GM23338 (cell line): ENCODE measurements around the gene UTS2R. TPM values are rescaled to one million over a fixed set of nuclear protein-coding genes. Genes with fewer than 3 reads are reported as not detected.

Source experiments
- ATAC-seq: fragments of 200-7000 bp; cut with Tn5 transposase; 3 replicates; pipeline ENCODE4 v1.9.1; 2020
- DNase-seq: peaks from one replicate; pipeline ENCODE4 v3.0.0-alpha.2; 2015; ENCODE audit warnings: low spot score
- H2AFZ ChIP-seq: fragments of 200-600 bp; sonication (generic); 2 replicates; pipeline ENCODE4 v1.8.0; 2016; ENCODE audit warnings: antibody characterized with exemption, mild to moderate bottlenecking, moderate library complexity
- H3F3A ChIP-seq: fragments of 200-600 bp; sonication (generic); replicated peaks from 2 replicates; pipeline ENCODE4 v1.8.0; 2017; ENCODE audit warnings: antibody characterized with exemption, mixed run types, low read depth
- H3K27ac ChIP-seq: fragments of 200-600 bp; sonication (generic); 2 replicates; pipeline ENCODE4 v1.6.1; 2016; ENCODE audit warnings: low read depth
- H3K27me3 ChIP-seq: fragments of 200-600 bp; sonication (generic); 2 replicates; pipeline ENCODE4 v1.8.0; 2016; ENCODE audit warnings: mild to moderate bottlenecking, mixed run types, moderate library complexity; ENCODE audit not compliant: insufficient read depth
- H3K36me3 ChIP-seq: fragments of 200-600 bp; sonication (generic); 2 replicates; pipeline ENCODE4 v1.8.0; 2016; ENCODE audit warnings: mild to moderate bottlenecking; ENCODE audit not compliant: insufficient read depth
- H3K4me1 ChIP-seq: fragments of 200-600 bp; sonication (generic); 2 replicates; pipeline ENCODE4 v1.8.0; 2016; ENCODE audit warnings: mild to moderate bottlenecking, moderate library complexity; ENCODE audit not compliant: insufficient read depth
- H3K4me2 ChIP-seq: fragments of 200-600 bp; sonication (generic); 2 replicates; pipeline ENCODE4 v1.7.1; 2017; ENCODE audit warnings: mixed run types
- H3K4me3 ChIP-seq: fragments of 200-600 bp; sonication (generic); 2 replicates; pipeline ENCODE4 v1.6.1; 2016; ENCODE audit warnings: mixed run types
- H3K79me2 ChIP-seq: fragments of 200-600 bp; sonication (generic); replicated peaks from 2 replicates; pipeline ENCODE4 v1.8.0; 2017; ENCODE audit warnings: mild to moderate bottlenecking; ENCODE audit not compliant: insufficient read depth
- H3K9me2 ChIP-seq: fragments of 200-600 bp; sonication (generic); 2 replicates; pipeline ENCODE4 v1.8.0; 2017; ENCODE audit not compliant: insufficient read depth
- H4K20me1 ChIP-seq: fragments of 200-600 bp; sonication (generic); replicated peaks from 2 replicates; pipeline ENCODE4 v1.8.0; 2017; ENCODE audit warnings: mild to moderate bottlenecking; ENCODE audit not compliant: insufficient read depth
- H3K27ac Mint-ChIP-seq: 2 replicates; pipeline ENCODE4 v1.8.0; 2020; ENCODE audit warnings: inconsistent platforms, mild to moderate bottlenecking, moderate library complexity, mixed read lengths
- H3K27me3 Mint-ChIP-seq: 3 replicates; pipeline ENCODE4 v1.8.0; 2022; ENCODE audit warnings: low read depth, mild to moderate bottlenecking, moderate library complexity, mixed read lengths, inconsistent platforms; ENCODE audit not compliant: insufficient read depth, poor library complexity
- H3K36me3 Mint-ChIP-seq: 3 replicates; pipeline ENCODE4 v1.8.0; 2021; ENCODE audit warnings: low read depth, mild to moderate bottlenecking, inconsistent platforms, moderate library complexity, mixed read lengths
- H3K4me1 Mint-ChIP-seq: 3 replicates; pipeline ENCODE4 v1.8.0; 2020; ENCODE audit warnings: mild to moderate bottlenecking, inconsistent platforms, mixed read lengths
- H3K4me3 Mint-ChIP-seq: 3 replicates; pipeline ENCODE4 v1.8.0; 2021; ENCODE audit warnings: moderate library complexity, mild to moderate bottlenecking, inconsistent platforms, mixed read lengths
- H3K9me3 Mint-ChIP-seq: 3 replicates; pipeline ENCODE4 v1.8.0; 2020; ENCODE audit warnings: moderate library complexity, mild to moderate bottlenecking, inconsistent platforms, mixed read lengths
- CREB1 ChIP-seq: fragments of 250-450 bp; sonication (Bioruptor Pico); IDR thresholded peaks from 2 replicates; pipeline ENCODE4 v1.5.0; 2020; ENCODE audit warnings: low read depth, mild to moderate bottlenecking, moderate library complexity
- POLR2AphosphoS5 ChIP-seq: IDR thresholded peaks from 2 replicates; pipeline ENCODE4 v1.6.1; 2016; ENCODE audit warnings: antibody characterized with exemption, low read depth
- REST ChIP-seq: IDR thresholded peaks from one replicate; pipeline ENCODE4 v1.6.1; 2018; ENCODE audit warnings: antibody characterized with exemption; ENCODE audit not compliant: unreplicated experiment
- STAT1 ChIP-seq: IDR thresholded peaks from one replicate; pipeline ENCODE4 v1.6.1; 2016; ENCODE audit warnings: antibody characterized with exemption; ENCODE audit not compliant: unreplicated experiment
- polyA plus RNA-seq: library from polyadenylated mRNA; unstranded; fragments of >200 nt; fragmentation: Nextera tagmentation; extraction: Ambion mirVana; gene quantifications from 2 replicates; pipeline ENCODE4 v1.2.1, GENCODE V29; 2016
- total RNA-seq: library from RNA; depleted of rRNA; stranded (reverse); fragments of >200 nt; shearing (Covaris generic); gene quantifications from 2 replicates; pipeline ENCODE4 v1.2.3, GENCODE V29; 2014
- TF ChIP-seq, protein P1 (sequence below), 2 experiments: fragments of 200-600 bp in 1 of 2; sonication (generic) in 1 of 2; conservative IDR thresholded peaks; 2 replicates each; pipeline versions ENCODE4 v1.5.1 to v1.6.1; 2016 to 2017; ENCODE audit warnings: antibody characterized with exemption in 2 of 2, low read depth in 2 of 2, mild to moderate bottlenecking in 2 of 2, moderate library complexity in 1 of 2
- TF ChIP-seq, protein P2 (sequence below): IDR thresholded peaks from 2 replicates; pipeline ENCODE4 v1.6.1; 2016; ENCODE audit warnings: antibody characterized with exemption
- TF ChIP-seq, protein P3 (sequence below): fragments of 250-450 bp; sonication (Bioruptor Pico); IDR thresholded peaks from 2 replicates; pipeline ENCODE4 v1.5.0; 2020; ENCODE audit warnings: mild to moderate bottlenecking, moderate library complexity

The UTS2R gene
- total and polyA plus RNA-seq, 2 experiments from 2014 or later: 0.49 TPM; not detected in 1

- TF ChIP-seq, protein P1, sequence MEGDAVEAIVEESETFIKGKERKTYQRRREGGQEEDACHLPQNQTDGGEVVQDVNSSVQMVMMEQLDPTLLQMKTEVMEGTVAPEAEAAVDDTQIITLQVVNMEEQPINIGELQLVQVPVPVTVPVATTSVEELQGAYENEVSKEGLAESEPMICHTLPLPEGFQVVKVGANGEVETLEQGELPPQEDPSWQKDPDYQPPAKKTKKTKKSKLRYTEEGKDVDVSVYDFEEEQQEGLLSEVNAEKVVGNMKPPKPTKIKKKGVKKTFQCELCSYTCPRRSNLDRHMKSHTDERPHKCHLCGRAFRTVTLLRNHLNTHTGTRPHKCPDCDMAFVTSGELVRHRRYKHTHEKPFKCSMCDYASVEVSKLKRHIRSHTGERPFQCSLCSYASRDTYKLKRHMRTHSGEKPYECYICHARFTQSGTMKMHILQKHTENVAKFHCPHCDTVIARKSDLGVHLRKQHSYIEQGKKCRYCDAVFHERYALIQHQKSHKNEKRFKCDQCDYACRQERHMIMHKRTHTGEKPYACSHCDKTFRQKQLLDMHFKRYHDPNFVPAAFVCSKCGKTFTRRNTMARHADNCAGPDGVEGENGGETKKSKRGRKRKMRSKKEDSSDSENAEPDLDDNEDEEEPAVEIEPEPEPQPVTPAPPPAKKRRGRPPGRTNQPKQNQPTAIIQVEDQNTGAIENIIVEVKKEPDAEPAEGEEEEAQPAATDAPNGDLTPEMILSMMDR (conservative IDR thresholded peaks at IDR 0.05; ENCODE audit: low read depth in 2 of 2): no peak
- TF ChIP-seq, protein P2, sequence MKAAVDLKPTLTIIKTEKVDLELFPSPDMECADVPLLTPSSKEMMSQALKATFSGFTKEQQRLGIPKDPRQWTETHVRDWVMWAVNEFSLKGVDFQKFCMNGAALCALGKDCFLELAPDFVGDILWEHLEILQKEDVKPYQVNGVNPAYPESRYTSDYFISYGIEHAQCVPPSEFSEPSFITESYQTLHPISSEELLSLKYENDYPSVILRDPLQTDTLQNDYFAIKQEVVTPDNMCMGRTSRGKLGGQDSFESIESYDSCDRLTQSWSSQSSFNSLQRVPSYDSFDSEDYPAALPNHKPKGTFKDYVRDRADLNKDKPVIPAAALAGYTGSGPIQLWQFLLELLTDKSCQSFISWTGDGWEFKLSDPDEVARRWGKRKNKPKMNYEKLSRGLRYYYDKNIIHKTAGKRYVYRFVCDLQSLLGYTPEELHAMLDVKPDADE: no peak
- TF ChIP-seq POLR2AphosphoS5: no peak
- TF ChIP-seq STAT1: no peak
- no peak for TF ChIP-seq REST
Measured at GRCh38 chr17:82392209-82392920, 20.8 kb downstream of the UTS2R start (continued).

- ATAC-seq (no peak), DNase-seq (no peak)
- no peaks in the 10 kb centered on the region for H3K4me1 Mint-ChIP-seq
- no peak overlapping the region for H3K4me3 Mint-ChIP-seq
- Histone ChIP-seq H3K4me2 (no peak overlapping the region), H3K36me3 (no peaks in the 10 kb centered on the region), H3K79me2 (no peaks in the 10 kb centered on the region), H3K27me3 (no peaks in the 10 kb centered on the region), H4K20me1 (no peaks in the 10 kb centered on the region; the same call in 1 of the 2 replicates), H3K9me2 (no peaks in the 10 kb centered on the region), H3K4me3 (no peak overlapping the region), H2AFZ (no peak overlapping the region), H3F3A (no peaks in the 10 kb centered on the region), H3K27ac (no peak overlapping the region), H3K4me1 (no peaks in the 10 kb centered on the region)
- no peaks in the 10 kb centered on the region for H3K9me3 Mint-ChIP-seq
- H3K27ac Mint-ChIP-seq: no peak overlapping the region
- H3K36me3 Mint-ChIP-seq: no peaks in the 10 kb centered on the region; the same call in 2 of the 3 replicates
- H3K27me3 Mint-ChIP-seq: peaks cover 14% of the 10 kb centered on the region
- no peak for TF ChIP-seq REST
- TF ChIP-seq STAT1: no peak
- TF ChIP-seq, protein P3, sequence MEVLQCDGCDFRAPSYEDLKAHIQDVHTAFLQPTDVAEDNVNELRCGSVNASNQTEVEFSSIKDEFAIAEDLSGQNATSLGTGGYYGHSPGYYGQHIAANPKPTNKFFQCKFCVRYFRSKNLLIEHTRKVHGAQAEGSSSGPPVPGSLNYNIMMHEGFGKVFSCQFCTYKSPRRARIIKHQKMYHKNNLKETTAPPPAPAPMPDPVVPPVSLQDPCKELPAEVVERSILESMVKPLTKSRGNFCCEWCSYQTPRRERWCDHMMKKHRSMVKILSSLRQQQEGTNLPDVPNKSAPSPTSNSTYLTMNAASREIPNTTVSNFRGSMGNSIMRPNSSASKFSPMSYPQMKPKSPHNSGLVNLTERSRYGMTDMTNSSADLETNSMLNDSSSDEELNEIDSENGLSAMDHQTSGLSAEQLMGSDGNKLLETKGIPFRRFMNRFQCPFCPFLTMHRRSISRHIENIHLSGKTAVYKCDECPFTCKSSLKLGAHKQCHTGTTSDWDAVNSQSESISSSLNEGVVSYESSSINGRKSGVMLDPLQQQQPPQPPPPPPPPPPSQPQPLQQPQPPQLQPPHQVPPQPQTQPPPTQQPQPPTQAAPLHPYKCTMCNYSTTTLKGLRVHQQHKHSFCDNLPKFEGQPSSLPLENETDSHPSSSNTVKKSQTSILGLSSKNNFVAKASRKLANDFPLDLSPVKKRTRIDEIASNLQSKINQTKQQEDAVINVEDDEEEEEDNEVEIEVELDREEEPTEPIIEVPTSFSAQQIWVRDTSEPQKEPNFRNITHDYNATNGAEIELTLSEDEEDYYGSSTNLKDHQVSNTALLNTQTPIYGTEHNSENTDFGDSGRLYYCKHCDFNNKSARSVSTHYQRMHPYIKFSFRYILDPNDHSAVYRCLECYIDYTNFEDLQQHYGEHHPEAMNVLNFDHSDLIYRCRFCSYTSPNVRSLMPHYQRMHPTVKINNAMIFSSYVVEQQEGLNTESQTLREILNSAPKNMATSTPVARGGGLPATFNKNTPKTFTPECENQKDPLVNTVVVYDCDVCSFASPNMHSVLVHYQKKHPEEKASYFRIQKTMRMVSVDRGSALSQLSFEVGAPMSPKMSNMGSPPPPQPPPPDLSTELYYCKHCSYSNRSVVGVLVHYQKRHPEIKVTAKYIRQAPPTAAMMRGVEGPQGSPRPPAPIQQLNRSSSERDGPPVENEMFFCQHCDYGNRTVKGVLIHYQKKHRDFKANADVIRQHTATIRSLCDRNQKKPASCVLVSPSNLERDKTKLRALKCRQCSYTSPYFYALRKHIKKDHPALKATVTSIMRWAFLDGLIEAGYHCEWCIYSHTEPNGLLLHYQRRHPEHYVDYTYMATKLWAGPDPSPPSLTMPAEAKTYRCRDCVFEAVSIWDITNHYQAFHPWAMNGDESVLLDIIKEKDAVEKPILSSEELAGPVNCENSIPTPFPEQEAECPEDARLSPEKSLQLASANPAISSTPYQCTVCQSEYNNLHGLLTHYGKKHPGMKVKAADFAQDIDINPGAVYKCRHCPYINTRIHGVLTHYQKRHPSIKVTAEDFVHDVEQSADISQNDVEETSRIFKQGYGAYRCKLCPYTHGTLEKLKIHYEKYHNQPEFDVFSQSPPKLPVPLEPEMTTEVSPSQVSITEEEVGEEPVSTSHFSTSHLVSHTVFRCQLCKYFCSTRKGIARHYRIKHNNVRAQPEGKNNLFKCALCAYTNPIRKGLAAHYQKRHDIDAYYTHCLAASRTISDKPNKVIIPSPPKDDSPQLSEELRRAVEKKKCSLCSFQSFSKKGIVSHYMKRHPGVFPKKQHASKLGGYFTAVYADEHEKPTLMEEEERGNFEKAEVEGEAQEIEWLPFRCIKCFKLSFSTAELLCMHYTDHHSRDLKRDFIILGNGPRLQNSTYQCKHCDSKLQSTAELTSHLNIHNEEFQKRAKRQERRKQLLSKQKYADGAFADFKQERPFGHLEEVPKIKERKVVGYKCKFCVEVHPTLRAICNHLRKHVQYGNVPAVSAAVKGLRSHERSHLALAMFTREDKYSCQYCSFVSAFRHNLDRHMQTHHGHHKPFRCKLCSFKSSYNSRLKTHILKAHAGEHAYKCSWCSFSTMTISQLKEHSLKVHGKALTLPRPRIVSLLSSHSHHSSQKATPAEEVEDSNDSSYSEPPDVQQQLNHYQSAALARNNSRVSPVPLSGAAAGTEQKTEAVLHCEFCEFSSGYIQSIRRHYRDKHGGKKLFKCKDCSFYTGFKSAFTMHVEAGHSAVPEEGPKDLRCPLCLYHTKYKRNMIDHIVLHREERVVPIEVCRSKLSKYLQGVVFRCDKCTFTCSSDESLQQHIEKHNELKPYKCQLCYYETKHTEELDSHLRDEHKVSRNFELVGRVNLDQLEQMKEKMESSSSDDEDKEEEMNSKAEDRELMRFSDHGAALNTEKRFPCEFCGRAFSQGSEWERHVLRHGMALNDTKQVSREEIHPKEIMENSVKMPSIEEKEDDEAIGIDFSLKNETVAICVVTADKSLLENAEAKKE (CRISPR knock-in tag): no peak
- no peak for TF ChIP-seq CREB1
Measured at GRCh38 chr17:82392941-82393340, 21.4 kb downstream of the UTS2R start.
